Nephron progenitor cell (in vitro differentiated cells): ENCODE data around the gene PTGER3.

Experiments
- DNase-seq: peaks from one replicate; pipeline ENCODE4 v3.0.0; 2021
- H3K27ac Mint-ChIP-seq: 2 replicates; pipeline ENCODE4 v1.8.0; 2021; ENCODE audit warnings: mild to moderate bottlenecking, moderate library complexity, mixed read lengths
- H3K27me3 Mint-ChIP-seq: 2 replicates; pipeline ENCODE4 v1.8.0; 2021; ENCODE audit warnings: mild to moderate bottlenecking, low read depth, mixed read lengths; ENCODE audit not compliant: poor library complexity
- H3K36me3 Mint-ChIP-seq: 2 replicates; pipeline ENCODE4 v1.8.0; 2021; ENCODE audit warnings: low read depth, mixed read lengths
- H3K4me1 Mint-ChIP-seq: 2 replicates; pipeline ENCODE4 v1.8.0; 2021; ENCODE audit warnings: mixed read lengths
- H3K4me3 Mint-ChIP-seq: 2 replicates; pipeline ENCODE4 v1.8.0; 2021; ENCODE audit warnings: mild to moderate bottlenecking, moderate library complexity, mixed read lengths
- H3K9me3 Mint-ChIP-seq: 2 replicates; pipeline ENCODE4 v1.8.0; 2021; ENCODE audit warnings: mild to moderate bottlenecking, moderate library complexity, mixed read lengths
- CTCF ChIP-seq: fragments of 200-600 bp; sonication (generic); IDR thresholded peaks from 2 replicates; pipeline ENCODE4 v1.5.0; 2021; ENCODE audit warnings: antibody characterized with exemption

The PTGER3 gene

GRCh38 chr1:71031426-71031825, 16.2 kb downstream of the PTGER3 start:
- no peaks in the 10 kb centered on the region for H3K9me3 Mint-ChIP-seq
- H3K4me3 Mint-ChIP-seq = no peak overlapping the region
- no peaks in the 10 kb centered on the region for H3K27me3 Mint-ChIP-seq
- TF ChIP-seq CTCF = no peak
- no peaks in the 10 kb centered on the region for H3K36me3 Mint-ChIP-seq
- no peak overlapping the region for H3K27ac Mint-ChIP-seq
- H3K4me1 Mint-ChIP-seq = no peaks in the 10 kb centered on the region
- DNase-seq = no peak

GRCh38 chr1:71030026-71030425, 17.6 kb downstream of the PTGER3 start:
- Mint-ChIP-seq H3K27ac (no peak overlapping the region), H3K9me3 (no peaks in the 10 kb centered on the region), H3K4me1 (no peaks in the 10 kb centered on the region), H3K27me3 (no peaks in the 10 kb centered on the region), H3K36me3 (no peaks in the 10 kb centered on the region), H3K4me3 (no peak overlapping the region)
- DNase-seq = no peak
- TF ChIP-seq CTCF = no peak

- H3K27ac Mint-ChIP-seq = no peak overlapping the region
- no peaks in the 10 kb centered on the region for H3K27me3 Mint-ChIP-seq
- TF ChIP-seq CTCF = no peak
- H3K9me3 Mint-ChIP-seq = no peaks in the 10 kb centered on the region
- no peak for DNase-seq
- no peaks in the 10 kb centered on the region for H3K36me3 Mint-ChIP-seq
- H3K4me3 Mint-ChIP-seq = no peak overlapping the region
- no peaks in the 10 kb centered on the region for H3K4me1 Mint-ChIP-seq
Measured at GRCh38 chr1:71028981-71029380, 18.6 kb downstream of the PTGER3 start.

- H3K4me1 Mint-ChIP-seq = no peaks in the 10 kb centered on the region
- no peak overlapping the region for H3K4me3 Mint-ChIP-seq
- no peaks in the 10 kb centered on the region for H3K36me3 Mint-ChIP-seq
- no peak for DNase-seq
- H3K27ac Mint-ChIP-seq = no peak overlapping the region
- no peaks in the 10 kb centered on the region for H3K9me3 Mint-ChIP-seq
- no peaks in the 10 kb centered on the region for H3K27me3 Mint-ChIP-seq
- TF ChIP-seq CTCF = no peak
Measured at GRCh38 chr1:71027991-71028390, 19.6 kb downstream of the PTGER3 start.

- no peak for TF ChIP-seq CTCF
- H3K4me3 Mint-ChIP-seq = no peak overlapping the region
- no peak for DNase-seq
- no peaks in the 10 kb centered on the region for H3K36me3 Mint-ChIP-seq
- no peak overlapping the region for H3K27ac Mint-ChIP-seq
- H3K9me3 Mint-ChIP-seq = no peaks in the 10 kb centered on the region
- H3K4me1 Mint-ChIP-seq = no peaks in the 10 kb centered on the region
- no peaks in the 10 kb centered on the region for H3K27me3 Mint-ChIP-seq
Measured at GRCh38 chr1:71026093-71026492, 21.5 kb downstream of the PTGER3 start.

GRCh38 chr1:71023515-71023914, 24.1 kb downstream of the PTGER3 start:
- no peak overlapping the region for H3K27ac Mint-ChIP-seq
- TF ChIP-seq CTCF = no peak
- no peaks in the 10 kb centered on the region for H3K9me3 Mint-ChIP-seq
- no peaks in the 10 kb centered on the region for H3K36me3 Mint-ChIP-seq
- no peaks in the 10 kb centered on the region for H3K27me3 Mint-ChIP-seq
- no peak for DNase-seq
- no peaks in the 10 kb centered on the region for H3K4me1 Mint-ChIP-seq
- H3K4me3 Mint-ChIP-seq = no peak overlapping the region
